CD1c-positive myeloid dendritic cell (primary cell): ENCODE data around the gene CAPN15.
A peak's percentile ranks its signal among the peaks of the same experiment; 100 is the strongest.

ENCODE experiments used
- DNase-seq: peaks from one replicate; pipeline ENCODE4 v3.0.0-alpha.2; 2016; ENCODE audit errors: extremely low spot score

The CAPN15 gene

GRCh38 chr16:577796-578195, 50.3 kb downstream of the CAPN15 start:
- no peak for DNase-seq

- DNase-seq, result no peak
Observed at GRCh38 chr16:578232-578869, 50.8 kb downstream of the CAPN15 start.

GRCh38 chr16:578870-579405, 51.4 kb downstream of the CAPN15 start:
- DNase-seq, result peak; percentile 78

- no peak for DNase-seq
Observed at GRCh38 chr16:580141-580945, 52.8 kb downstream of the CAPN15 start.

- no peak for DNase-seq
Observed at GRCh38 chr16:580946-581498, 53.5 kb downstream of the CAPN15 start.

GRCh38 chr16:582218-582613, 54.7 kb downstream of the CAPN15 start:
- no peak for DNase-seq

GRCh38 chr16:582614-583331, 55.3 kb downstream of the CAPN15 start:
- no peak for DNase-seq

GRCh38 chr16:583470-583814, 55.9 kb downstream of the CAPN15 start:
- no peak for DNase-seq

GRCh38 chr16:583815-584591, 56.5 kb downstream of the CAPN15 start:
- DNase-seq, result no peak

GRCh38 chr16:585351-585750, 57.8 kb downstream of the CAPN15 start:
- no peak for DNase-seq

GRCh38 chr16:586047-586644, 58.6 kb downstream of the CAPN15 start:
- DNase-seq, result no peak

GRCh38 chr16:586645-587590, 59.4 kb downstream of the CAPN15 start:
- DNase-seq, result no peak

- no peak for DNase-seq
Observed at GRCh38 chr16:588639-588888, 61.1 kb downstream of the CAPN15 start.

GRCh38 chr16:588889-589657, 61.6 kb downstream of the CAPN15 start:
- DNase-seq, result peak; percentile 96

GRCh38 chr16:589658-590187, 62.2 kb downstream of the CAPN15 start, which contains the start of gene RAB40C:
TSS of gene RAB40C (plus strand) at chr16:590066. CDS start at chr16:590292, 226 bp downstream.
- peak; percentile 98 for DNase-seq

- no peak for DNase-seq
Observed at GRCh38 chr16:590188-590814, 62.8 kb downstream of the CAPN15 start.

GRCh38 chr16:590815-591200, 63.3 kb downstream of the CAPN15 start:
- no peak for DNase-seq

GRCh38 chr16:591231-591630, 63.7 kb downstream of the CAPN15 start:
- no peak for DNase-seq
